Stimulated activated CD8-positive, alpha-beta memory T cell treated with anti-CD3 and anti-CD28 coated beads, Interleukin-7, amount 100 ng/mL, for 48 hours (primary cell): ENCODE measurements around the gene AMOTL1.
"Not testable (repeated sequence)": the region's sequence is repeated elsewhere in the genome, so short reads cannot be mapped to it uniquely, and the experiment has no call there.

Experiments
- DNase-seq, 2 donors: peaks; one replicate each; pipeline ENCODE4 v3.0.0-alpha.2; 2020; ENCODE audit warnings: low read depth in 1 of 2; ENCODE audit errors: extremely low read depth in 1 of 2

AMOTL1 gene

DNA sequence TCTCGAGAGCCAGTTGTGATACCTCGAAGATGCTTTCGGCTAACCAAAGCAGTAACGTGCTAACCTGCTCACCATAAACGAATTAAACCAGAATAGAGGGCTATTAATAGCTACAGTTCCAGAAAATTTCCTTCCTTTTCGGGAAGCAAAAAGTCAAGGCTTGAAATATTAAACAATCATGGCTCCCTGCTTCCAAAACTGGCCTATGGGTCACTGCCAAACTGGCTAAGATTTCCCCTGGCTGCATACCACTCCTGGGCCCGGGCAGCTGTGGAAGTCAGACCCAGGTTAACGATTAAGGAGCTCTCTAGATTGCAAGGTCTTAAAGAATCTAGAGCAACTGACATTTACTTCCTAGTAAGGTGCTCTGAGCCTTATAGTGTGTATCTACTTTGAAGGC lies 1.7 kb downstream of the AMOTL1 start:
- DNase-seq, result no peak

DNA sequence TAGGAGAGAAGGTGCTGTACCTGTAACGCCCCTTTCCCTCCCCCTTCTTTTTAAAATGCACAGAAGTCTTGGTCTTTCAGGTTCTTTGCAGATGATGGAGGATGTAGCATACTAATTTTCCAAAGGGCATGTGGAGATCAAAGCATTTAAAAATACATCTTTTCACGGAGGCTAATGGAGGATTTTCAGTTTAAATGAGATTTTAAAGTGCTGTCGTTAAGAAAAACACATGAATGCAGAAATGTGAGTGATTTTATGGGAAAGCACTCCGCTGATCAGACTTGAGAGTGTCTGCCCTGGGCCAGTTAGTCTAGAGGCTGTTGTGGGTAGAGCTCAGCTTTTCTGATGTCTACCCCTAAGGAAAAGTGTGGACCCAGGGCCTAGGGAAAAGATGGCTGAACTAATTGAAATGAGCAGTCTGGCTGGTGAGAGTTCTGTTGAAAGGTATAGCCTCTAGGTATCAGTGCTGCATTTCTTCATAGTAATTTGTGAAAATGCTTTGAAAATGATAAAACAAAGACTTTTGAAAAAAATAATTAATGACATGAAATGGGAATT lies 2.5 kb downstream of the AMOTL1 start:
- DNase-seq, result no peak

GRCh38 chr11:94771390-94771789 lies 3.2 kb downstream of the AMOTL1 start:
- DNase-seq, result no peak

GRCh38 chr11:94771951-94772350 lies 3.8 kb downstream of the AMOTL1 start:
- no peak for DNase-seq

GRCh38 chr11:94773842-94774241 lies 5.7 kb downstream of the AMOTL1 start:
- DNase-seq, result no peak

DNA sequence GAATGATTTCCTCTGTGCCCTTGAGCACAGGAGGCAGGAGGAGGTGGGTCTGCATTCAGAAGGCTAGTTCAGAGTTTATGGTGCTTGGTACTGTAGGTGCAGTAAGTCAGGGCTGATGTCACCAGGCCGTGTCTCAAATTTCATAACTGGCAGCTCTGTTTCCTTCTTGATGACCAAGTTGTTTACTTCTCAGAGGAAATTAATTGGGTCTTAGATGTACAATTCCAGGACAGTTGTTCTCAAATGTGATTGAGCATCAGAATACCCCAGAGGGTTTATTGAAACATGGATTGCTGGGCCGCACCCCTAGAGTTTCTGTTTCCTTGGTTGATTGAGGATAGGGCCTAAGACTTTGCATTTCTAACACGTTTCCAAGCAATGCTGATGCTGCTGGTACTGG lies 6.2 kb downstream of the AMOTL1 start:
- no peak for DNase-seq

DNA sequence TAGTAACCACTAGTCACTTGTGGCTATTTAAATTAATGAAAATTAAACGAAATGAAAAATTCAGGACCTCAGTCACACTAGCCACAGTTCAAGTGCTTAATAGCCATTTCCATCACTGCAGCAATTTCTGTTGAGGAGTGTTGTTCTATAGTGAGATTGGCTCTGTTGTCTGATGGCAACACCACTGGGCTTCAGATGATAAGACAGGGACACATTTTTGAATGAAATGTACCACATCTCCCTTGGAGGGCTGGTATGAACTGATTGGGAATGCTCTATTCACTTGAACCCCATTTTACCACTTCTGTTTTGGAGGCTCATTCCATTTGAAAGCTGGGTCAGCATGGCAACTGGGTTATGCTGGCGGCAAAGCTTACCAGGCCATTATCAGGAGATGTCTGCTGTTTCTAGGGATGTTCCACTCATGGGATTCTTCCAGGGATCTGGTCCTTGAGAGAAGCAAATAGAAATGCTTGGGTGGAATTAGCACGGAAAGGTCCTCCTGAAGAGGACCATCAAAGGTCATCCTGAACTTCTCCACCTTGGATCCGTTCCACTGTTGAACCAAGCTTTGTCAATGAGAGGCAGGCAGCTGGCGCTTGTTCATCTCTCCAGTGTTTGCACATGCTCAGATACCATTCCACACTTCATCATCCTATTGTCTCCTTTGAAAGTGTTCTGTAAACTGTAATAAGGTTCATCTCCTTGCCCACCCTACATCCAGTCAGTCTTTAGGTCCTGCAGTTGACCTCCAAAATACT lies 7.6 kb downstream of the AMOTL1 start:
- DNase-seq, result no peak

GRCh38 chr11:94776351-94777321 lies 8.5 kb downstream of the AMOTL1 start:
- no peak for DNase-seq

- no peak for DNase-seq
Observed at GRCh38 chr11:94780432-94780831, 12.3 kb downstream of the AMOTL1 start.

GRCh38 chr11:94781837-94782236 lies 13.7 kb downstream of the AMOTL1 start:
- no peak for DNase-seq

DNA sequence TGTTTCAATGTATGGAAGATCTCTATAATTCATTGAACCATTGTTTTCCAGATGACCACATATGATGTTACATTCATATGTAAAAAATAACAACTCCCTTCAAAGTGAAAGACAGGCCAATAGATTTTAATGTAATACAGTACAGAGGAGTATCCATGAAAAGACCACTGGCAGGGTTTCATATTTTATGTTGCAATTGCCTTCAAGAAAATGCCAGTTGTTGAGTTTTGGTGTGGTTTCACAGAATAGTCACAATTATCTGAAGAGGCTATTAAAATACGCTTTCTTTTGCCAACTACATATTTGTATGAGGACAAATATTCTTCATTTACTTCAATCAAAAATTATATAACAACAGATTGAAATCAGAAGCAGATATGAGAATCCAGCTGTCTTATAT lies 14.3 kb downstream of the AMOTL1 start:
- DNase-seq, result no peak

DNA sequence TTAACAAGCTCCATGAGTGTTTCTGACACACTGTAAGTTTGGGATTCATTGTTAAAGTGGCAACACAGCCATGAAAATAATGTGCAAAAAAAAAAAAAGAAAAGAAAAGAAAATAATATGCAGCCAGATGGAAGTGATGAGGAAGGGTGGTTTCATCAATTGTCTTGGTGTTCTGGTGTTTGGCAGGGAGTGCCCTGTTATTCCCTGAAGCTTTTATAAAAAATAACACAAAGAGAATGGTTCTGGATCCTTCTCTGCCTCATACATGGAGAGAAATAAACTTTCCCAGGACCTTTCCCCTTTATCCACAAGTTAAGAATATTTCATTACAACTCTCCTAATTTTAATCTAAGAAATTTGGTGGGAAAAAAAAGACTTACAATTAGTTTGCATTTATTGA lies 16.7 kb downstream of the AMOTL1 start:
- no peak for DNase-seq

DNA sequence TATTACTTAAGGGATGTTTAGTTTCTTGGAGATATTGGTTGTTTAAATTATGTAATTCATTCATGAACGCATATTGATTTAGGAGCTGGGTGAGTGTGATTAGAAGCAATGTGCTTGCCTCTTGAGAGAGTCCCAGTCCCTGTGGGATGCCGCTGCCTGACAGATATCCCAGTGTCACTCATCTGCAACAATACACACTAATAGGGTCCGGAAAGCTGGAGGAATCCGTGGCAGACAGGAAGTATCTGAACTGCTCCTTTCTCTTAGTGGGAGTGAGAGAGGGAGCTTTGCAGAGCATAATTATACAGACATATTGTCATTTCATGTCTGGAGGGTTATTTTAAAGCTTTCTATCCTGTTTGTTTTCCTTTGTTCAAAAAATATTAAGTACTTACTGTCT lies 17.4 kb downstream of the AMOTL1 start:
- DNase-seq, result no peak

- DNase-seq, result no peak
Observed at GRCh38 chr11:94786264-94787126, 18.3 kb downstream of the AMOTL1 start.

DNA sequence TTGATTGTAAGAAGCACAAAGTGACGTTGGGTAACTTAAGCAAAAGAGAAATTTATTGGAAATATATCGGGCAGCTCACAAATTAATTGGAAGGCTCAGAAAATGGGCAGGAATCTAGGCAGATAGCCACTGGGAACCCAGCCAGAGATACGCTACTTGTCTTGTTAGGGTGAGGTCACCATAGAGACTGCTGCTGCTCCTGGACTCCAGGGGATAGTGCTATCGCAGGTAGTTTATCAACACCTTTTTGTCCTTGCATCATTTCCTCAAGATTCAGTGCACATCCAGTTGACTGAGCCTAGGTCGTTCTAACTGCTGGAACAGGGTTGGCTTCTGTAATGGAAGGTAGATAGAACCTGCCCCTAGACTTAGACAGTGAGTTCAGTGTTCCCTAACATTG lies 19.6 kb downstream of the AMOTL1 start:
- no peak for DNase-seq

GRCh38 chr11:94788396-94788795 lies 20.2 kb downstream of the AMOTL1 start:
- no peak for DNase-seq

DNA sequence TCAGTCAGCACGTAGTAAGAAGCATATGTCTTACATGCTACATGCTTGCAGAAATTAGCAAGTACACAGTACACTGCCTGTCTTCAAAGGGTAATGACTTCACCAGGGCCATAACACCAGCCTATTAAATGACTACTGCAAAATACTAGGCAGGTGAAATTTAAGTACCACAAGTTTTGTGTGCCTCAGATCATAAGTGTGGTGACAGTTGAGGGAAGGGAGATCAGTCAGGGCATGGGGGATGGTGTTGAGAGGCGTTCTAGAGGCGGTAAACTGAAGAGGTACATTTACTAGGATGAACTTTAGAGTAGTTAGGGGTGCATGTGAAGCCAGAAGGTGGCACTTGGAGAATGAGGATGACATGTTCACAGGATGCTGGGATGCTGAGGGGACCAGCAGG lies 22.0 kb downstream of the AMOTL1 start:
- no peak for DNase-seq

DNA sequence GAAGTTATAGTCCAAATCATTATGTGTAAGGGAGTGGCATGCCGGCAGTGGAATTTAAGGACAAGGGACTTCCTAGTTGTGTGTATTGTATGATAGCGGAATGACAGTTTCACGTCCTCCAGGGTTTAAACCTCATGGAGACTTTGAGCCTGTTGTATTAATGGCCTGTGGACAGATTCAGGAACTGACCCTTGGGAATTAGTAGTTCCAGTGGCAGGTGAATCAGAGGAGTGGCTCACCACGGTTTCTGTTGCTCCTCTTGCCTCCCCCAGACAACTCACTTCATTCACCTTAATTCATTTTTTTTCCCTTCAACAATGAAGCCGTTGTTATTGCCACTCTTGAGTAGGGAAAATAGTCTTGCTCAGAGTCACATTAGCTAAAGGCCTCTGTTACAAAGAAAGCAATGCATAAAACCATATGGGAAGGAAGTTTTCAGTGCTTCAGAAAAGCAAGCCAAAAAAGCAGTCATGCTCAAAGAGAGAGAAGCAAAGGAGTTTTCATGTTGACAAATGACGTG lies 22.6 kb downstream of the AMOTL1 start:
- no peak for DNase-seq

DNA sequence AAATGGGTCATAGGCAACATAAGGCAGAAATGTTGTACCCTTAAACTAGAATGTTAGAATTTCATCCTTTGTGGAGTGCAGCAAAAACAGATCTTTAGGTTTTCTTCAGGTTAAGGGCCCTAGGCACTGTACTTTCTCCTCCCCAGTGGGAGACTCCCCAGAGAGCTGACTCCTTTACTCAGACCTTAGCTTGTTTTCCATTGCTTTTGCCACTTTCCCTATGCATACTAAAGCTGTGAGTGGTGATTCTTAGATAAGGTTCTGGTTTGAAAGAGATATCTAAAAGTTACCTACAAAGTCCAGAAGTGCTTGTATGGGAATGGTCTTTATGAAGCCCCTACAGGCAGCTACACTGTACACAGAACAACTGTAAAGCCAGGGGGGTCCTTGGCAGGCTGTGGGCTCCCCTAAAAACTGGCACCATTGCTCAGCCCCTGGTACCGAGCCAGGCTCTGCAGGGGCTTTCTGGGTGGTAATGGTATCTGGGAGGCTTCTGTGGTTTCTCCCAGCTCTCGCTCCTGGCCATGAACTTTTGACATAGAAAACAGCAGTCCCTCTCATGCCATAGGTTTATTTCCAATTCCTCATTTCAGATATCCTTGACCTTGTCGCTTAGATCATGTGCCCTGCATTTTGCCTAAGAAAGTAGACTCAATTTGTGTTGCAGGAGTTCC lies 23.2 kb downstream of the AMOTL1 start:
- DNase-seq, result no peak

DNA sequence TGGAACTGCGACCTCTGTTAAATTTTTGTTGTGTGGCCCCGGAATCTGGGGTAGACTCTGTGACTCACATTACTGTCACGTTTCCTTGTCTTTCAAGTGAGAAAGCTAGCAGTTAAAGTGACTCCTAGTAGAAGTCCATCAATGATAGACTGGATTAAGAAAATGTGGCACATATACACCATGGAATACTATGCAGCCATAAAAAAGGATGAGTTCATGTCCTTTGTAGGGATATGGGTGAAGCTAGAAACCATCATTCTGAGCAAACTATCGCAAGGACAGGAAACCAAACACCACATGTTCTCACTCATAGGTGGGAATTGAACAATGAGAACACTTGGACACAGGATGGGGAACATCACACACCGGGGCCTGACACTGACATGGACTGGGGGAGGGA lies 23.8 kb downstream of the AMOTL1 start:
- not testable (repeated sequence) for DNase-seq
